CD4-positive, alpha-beta T cell treated with Interferon gamma for 1 hour (primary cell): ENCODE measurements around the gene APBB2.
"Not testable (repeated sequence)": the region's sequence is repeated elsewhere in the genome, so short reads cannot be mapped to it uniquely, and the experiment has no call there.

ENCODE experiments used
- DNase-seq: peaks from one replicate; pipeline ENCODE4 v3.0.0-alpha.2; 2020

The APBB2 gene

DNA sequence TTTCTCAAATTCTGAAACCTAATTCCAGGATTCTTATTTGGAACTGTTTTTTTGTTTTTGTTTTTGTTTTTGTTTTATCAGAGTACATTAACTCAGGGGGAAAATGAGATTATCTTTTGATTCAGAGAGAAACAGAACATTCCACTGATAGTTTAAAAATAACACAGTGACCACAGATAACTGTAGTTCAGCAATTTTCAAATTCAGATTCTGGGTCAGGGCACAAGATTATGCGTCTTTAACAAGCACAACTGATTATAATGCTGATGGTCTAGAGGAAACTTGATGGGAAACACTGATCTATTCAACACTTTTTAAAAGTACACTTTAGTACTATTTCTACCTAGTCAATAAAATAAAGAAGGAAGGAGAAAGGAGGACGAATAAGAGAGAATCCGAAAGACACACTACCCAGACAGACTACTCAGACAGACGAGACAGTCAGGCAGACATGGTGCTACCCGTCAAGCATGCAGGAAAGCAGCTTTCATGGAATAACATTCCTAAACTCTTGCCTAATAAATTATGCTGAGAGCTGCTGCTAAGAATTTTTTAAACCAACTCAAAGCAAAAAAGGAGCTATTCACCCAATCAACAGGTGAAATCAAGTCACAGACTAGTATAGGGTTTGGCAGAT, 59.0 kb downstream of the APBB2 start:
- DNase-seq, result no peak

GRCh38 chr4:41154814-41155177, 59.5 kb downstream of the APBB2 start:
- DNase-seq, result no peak

GRCh38 chr4:41154010-41154813, 60.1 kb downstream of the APBB2 start:
- no peak for DNase-seq

DNA sequence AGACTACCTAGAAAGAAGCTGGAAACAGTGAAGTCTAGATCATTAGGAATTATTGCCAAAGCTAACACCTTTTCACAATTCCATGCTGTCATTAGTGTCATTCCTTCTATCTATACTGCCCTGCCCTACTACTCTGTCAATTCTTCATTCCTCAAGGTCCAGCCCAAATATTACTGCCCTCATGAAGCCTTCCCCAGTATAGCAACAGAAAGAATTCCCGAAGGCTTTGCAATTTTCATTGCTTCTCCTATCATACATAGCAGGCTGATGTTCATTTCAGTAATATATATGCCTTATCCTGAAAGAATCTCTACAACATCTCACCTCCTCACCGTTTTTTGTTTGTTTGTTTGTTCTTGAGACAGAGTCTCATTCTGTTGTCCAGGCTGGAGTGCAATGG, 63.9 kb downstream of the APBB2 start:
- DNase-seq, result no peak

GRCh38 chr4:41149568-41149967, 64.8 kb downstream of the APBB2 start:
- DNase-seq, result not testable (repeated sequence)

DNA sequence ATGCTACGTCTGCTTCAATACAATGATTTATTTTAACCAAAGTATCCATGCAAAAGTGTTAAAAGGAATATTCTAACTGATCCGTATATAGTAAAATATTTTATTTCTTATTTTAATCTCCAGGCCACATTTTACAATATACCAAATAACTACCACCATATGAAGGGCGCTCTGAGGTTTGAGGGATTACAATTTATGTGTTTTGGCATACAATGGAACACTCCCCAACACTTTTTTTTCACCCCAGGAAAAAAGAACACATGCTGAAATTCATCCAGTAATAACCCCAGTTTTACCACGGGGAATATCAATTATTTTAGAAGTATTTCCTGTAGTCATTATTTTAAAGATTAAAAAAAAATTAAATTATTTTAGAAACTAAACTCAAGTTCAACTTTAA, 65.4 kb downstream of the APBB2 start:
- DNase-seq, result no peak

DNA sequence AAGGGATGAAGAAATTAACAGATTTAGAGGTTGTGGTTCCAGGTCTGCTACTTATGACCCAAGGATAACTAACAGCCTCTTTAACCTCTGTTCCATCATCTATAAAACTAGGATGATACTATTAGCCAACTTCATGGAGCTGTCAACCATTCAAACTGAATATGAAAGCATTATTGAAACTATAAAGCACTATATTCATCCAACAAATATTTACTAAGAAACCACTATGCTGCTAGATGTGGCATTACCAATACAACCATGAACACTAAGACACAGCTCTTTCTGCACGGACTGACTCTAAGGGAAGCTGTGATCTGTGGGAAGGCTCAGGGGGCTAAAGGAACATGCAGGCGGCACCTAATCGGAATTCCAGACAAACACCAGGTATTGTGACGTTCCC, 66.0 kb downstream of the APBB2 start:
- no peak for DNase-seq

DNA sequence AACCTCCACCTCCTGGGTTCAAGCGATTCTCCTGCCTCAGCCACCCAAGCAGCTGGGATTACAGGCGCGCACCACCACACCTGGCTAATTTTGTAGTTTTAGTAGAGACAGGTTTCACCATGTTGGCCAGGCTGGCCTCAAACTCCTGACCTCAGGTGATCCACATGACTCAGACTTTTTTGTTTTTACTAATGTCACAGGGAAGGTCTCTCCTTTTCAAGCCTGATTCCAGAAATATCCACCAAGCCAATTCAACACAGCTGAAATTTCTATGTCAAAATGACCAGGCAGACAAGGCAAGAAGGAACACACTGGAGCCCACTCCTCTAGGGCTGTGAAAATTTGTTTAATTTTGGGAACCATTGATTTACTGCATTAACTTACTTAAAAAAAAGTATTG, 66.8 kb downstream of the APBB2 start:
- DNase-seq, result not testable (repeated sequence)

DNA sequence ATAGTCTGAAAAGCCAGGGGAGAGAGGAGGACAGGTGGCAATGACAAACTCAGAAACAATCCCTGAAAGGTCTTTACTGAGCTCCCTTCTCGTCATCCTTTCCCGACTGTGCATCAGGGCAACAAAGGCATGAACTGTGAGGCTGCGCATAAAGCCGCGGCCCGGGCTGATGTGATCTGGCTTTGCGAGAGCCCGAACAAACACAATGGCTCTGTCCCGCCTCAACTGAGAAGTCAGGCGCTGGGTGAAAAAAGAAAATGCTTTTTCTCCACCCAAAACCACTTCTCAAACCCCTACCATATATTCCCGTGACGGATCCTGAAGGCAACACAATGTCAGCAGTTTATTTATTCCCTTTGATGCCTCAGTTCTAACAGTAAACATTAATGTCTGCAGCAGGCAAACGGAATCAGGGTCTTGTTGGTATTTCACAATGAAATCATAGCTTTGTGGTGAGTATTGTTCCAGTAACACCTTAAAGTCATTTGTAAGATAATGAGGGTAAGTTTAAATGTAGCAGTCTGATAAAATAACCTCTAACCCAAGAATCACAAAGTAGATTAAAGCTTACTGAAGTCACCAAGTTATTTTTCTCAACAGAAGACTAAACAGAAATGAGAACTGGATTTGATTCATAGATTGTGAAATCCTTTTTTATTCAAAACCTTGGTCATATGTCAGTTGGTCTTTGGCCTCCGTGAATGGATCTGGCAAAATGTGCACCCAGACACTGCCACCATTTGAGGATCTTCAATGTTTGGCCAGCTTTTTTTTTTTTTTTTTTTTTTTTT, 67.4 kb downstream of the APBB2 start:
- DNase-seq, result no peak

DNA sequence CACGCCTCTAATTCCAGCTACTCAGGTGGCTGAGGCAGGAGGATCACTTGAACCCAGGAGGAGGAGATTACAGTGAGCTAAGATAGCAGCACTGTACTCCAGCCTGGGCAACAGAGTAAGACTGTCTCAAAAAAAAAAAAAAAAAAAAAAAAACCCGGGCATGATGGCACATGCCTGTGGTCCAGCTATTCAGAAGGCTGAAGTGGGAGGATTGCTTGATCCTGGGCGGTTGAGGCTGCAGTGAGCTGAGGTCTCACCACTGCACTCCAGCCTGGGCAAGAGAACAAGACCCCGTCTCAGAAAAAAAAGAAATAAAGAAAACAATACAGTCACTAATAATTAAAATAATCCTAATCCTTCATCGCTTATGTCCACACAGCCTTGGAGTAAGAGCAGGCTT, 68.1 kb downstream of the APBB2 start:
- DNase-seq, result no peak

GRCh38 chr4:41145571-41146078, 68.7 kb downstream of the APBB2 start:
- DNase-seq, result no peak

- no peak for DNase-seq
These were observed 69.5 kb downstream of the APBB2 start for GRCh38 chr4:41144812-41145211.

DNA sequence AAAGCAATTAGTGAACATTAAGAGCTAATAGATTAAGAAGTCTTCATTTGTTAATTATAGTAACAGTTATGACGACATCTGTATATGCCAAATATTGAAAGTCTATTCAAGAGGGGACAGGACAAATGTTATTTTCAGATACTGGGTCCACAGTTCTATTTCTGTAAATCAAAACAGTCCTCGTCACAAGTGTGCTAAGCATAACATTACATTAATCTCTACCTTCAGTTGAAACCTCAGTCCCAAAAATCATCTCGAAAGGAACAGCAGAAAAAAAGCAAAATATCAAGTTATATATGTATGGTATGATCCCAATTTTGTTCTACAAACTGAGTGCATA, 70.3 kb downstream of the APBB2 start:
- DNase-seq, result no peak

- no peak for DNase-seq
These were observed 70.9 kb downstream of the APBB2 start for GRCh38 chr4:41143311-41144039.

DNA sequence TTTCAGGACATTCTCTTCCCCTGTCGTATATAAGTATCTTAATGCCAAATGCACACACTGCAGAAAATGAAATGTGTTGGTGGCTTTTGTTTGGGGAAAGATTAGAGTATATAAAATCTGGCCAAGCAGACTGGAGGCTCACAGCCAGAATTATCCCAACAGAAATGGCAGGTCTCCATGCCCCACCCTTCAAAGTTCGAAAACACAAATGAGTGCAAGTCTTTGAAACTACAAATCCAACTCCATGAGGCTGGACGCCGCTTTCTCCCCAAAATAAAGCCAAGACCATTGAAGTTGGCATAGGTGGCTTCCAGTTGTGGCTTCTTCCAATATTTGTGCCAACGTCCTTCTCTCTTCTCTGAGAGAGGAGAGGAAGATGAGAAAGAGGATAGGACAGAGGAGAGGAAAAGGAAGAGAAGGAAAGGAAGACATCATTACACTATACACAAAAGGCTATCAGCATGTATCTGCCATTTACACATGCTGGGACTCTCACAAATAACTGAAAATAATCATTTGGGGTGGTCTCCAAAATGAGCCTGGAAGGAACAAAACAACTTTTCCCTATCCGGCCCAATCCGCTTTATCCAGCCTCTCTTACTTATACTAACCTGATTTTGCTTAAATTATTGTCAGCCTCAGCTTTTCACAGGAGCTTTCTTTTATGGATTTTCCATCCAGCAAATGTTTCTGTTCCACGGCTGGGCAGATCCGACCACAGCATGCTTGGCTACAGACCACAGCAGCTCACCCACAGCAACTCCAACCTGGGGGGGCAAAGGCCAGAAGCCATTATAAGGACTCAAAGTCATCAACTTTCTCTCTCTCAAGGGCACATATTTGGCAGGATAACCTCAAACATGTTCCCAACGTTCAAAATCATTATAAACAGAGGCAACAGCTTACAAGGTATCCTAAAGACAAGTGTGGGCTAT, 71.7 kb downstream of the APBB2 start:
- no peak for DNase-seq

- DNase-seq, result no peak
These were observed 72.4 kb downstream of the APBB2 start for GRCh38 chr4:41141900-41142299.

DNA sequence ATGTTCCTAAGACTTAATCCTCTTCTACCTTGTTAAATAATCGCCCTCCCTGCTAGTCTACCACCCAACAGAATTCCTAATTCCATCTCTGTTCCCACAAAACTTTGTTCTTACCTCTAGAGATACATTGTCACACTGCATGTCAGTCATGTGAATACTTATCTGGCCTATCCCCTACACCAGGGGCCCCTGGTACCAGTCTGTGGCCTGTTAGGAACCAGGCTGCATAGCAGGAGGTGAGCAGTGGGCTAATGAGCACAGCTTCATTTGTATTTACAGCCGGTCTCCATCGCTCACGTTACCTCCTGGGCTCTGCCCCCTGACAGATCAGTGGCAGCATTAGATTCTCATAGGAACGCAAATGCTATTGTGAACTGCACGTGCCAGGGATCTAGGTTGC, 73.9 kb downstream of the APBB2 start:
- no peak for DNase-seq

GRCh38 chr4:41137879-41138278, 76.5 kb downstream of the APBB2 start:
- DNase-seq, result no peak

DNA sequence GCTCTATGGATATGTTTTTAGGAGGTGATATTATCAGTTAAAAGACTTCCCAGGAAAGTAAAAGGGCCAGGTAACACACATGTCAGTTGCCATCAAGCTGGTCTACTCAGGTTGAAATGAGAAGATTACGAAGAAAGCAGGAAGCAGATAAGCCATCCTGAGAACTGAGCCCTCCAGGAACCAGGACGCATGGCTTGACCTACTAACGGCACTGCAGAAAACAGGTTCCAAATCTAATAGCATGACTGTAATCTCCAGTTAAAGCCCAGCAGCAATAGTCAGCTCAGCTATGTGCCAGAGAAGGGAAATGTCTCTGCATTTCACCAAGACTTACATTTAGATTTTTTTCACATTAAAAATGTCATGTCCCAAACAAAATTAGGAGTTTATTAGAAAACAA, 77.9 kb downstream of the APBB2 start:
- DNase-seq, result no peak

DNA sequence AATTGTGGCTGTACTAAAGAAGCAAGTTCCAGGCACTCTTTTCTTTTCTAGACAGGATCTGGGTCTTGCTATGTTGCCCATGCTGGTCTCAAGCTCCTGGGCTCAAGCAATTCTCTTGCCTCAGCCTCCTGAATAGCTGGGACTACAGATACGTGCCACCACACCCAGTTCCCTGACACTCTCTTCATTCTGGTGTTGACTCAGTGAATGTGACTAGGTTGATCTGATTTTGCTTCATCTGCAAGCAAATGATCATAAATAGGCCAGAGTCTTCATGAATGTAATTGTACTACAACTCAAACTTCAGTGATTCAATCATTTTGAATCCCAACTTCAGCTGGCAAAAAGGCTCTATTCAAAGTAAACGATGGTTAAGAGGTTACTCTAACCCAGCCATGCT, 78.5 kb downstream of the APBB2 start:
- DNase-seq, result no peak

GRCh38 chr4:41134581-41134980, 79.8 kb downstream of the APBB2 start:
- no peak for DNase-seq

DNA sequence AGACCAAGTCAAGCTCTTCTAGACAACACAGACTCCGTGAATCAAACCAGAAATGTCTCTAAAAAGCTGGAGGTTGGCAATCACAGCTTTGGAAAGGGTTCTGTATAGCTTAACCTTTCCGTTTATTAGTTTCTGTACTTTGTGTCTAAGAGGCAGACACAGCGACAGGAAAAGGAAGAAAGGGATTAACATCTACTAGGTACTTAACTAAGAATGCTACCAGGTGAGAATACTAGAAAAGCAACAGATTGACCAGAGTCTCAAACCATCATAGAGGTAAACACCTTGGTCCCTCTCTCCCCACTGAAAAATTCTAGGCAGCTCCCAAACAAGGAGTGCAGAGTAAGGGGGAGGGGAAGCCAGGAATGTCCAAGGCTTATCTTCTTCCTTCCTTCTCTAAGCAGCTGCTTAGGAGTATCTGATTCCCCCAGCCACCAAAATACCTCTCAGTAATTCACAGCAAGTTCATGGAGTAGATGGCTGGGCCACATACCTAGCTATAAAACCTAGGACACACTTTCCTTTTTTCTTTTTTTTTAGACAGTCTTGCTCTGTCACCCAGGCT, 80.8 kb downstream of the APBB2 start:
- DNase-seq, result no peak
